Activated CD4-positive, alpha-beta T cell treated with anti-CD3 and anti-CD28 coated beads, Interleukin-2, amount 50 U/mL, for 48 hours (primary cell): ENCODE results near the gene MXRA7.
A peak's percentile ranks its signal among the peaks of the same experiment; 100 is the strongest.
"Not testable (repeated sequence)": the region's sequence is repeated elsewhere in the genome, so short reads cannot be mapped to it uniquely, and the experiment has no call there.

Experiments used
- DNase-seq, 2 experiments: peaks; one replicate each; pipeline ENCODE4 v3.0.0-alpha.2; 2020

Gene MXRA7

GRCh38 chr17:76710863-76711611 lies at the start of gene MXRA7:
MXRA7 (minus strand) TSS chr17:76710965; CDS start chr17:76710946, 19 bp downstream.
- DNase-seq, result peak; percentile 48 to 57

- no peak for DNase-seq
Measured at GRCh38 chr17:76758570-76758969, 47.8 kb upstream of the MXRA7 start.

GRCh38 chr17:76757256-76757655 lies 46.5 kb upstream of the MXRA7 start:
- no peak for DNase-seq

GRCh38 chr17:76755285-76755684 lies 44.5 kb upstream of the MXRA7 start:
- no peak for DNase-seq

GRCh38 chr17:76753061-76753961 lies 42.5 kb upstream of the MXRA7 start:
- no peak for DNase-seq

GRCh38 chr17:76752006-76752405 lies 41.2 kb upstream of the MXRA7 start:
- DNase-seq, result no peak

- DNase-seq, result no peak
Measured at GRCh38 chr17:76751416-76751993, 40.7 kb upstream of the MXRA7 start.

GRCh38 chr17:76748657-76749056 lies 37.9 kb upstream of the MXRA7 start:
- DNase-seq, result no peak

GRCh38 chr17:76747716-76748363 lies 37.1 kb upstream of the MXRA7 start:
- DNase-seq, result no peak

- not testable (repeated sequence) for DNase-seq
Measured at GRCh38 chr17:76745785-76746184, 35.0 kb upstream of the MXRA7 start.

GRCh38 chr17:76744747-76745146 lies 34.0 kb upstream of the MXRA7 start:
- no peak for DNase-seq

- DNase-seq, result no peak
Measured at GRCh38 chr17:76742958-76743357, 32.2 kb upstream of the MXRA7 start.

- DNase-seq, result no peak
Measured at GRCh38 chr17:76740329-76741118, 29.8 kb upstream of the MXRA7 start.

GRCh38 chr17:76739568-76740115 lies 28.9 kb upstream of the MXRA7 start:
- not testable (repeated sequence) for DNase-seq

GRCh38 chr17:76738468-76738850 lies 27.7 kb upstream of the MXRA7 start:
- DNase-seq, result no peak

- peak; percentile 90 to 92 for DNase-seq
Measured at GRCh38 chr17:76737676-76738467, 27.1 kb upstream of the MXRA7 start, which contains the start of gene MFSD11. MFSD11 (plus strand) TSS chr17:76738119; CDS start chr17:76738353, 234 bp downstream.

GRCh38 chr17:76737082-76737675 lies 26.4 kb upstream of the MXRA7 start, which contains the start of gene SRSF2:
SRSF2 (minus strand) TSS chr17:76737331; CDS start chr17:76737160, 171 bp downstream.
- DNase-seq, result peak; percentile 96 to 97

- peak; percentile 61 to 66 for DNase-seq
Measured at GRCh38 chr17:76736349-76737081, 25.8 kb upstream of the MXRA7 start.

- no peak for DNase-seq
Measured at GRCh38 chr17:76735586-76736348, 25.0 kb upstream of the MXRA7 start.
